GM12891 (cell line): ENCODE measurements around the gene GPC6.

Experiments used
- POLR2A ChIP-seq: IDR thresholded peaks from 2 replicates; pipeline ENCODE4 v1.6.1; 2011; ENCODE audit warnings: low read depth, low read length, control low read depth
- POLR2AphosphoS5 ChIP-seq: IDR thresholded peaks from 2 replicates; pipeline ENCODE4 v1.6.1; 2011; ENCODE audit warnings: low read depth, low read length, control low read depth
- POU2F2 ChIP-seq: IDR thresholded peaks from 2 replicates; pipeline ENCODE4 v1.6.1; 2011; ENCODE audit warnings: low read depth, mild to moderate bottlenecking, control low read depth, low read length, moderate library complexity
- SPI1 ChIP-seq: IDR thresholded peaks from 2 replicates; pipeline ENCODE4 v1.6.1; 2011; ENCODE audit warnings: low read depth, low read length, control low read depth

DNA sequence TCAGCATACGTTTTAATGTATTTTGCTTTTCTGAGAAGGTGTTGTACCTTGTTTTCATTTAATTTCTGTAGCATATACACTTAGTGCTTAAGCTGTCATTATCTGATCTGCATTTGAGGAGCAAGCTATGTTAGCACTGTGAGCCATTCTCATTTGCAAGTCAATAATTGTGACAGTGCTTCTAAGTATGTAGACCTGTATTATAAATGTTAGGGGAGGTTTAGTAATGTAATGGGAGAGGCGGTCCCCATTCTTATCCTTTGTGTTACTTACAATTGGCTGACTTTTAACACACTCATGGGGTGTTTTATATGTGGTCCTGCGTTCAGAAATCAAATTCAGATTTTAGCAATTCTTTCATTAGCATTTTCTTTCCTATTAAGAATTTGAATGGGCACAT is 90.2 kb downstream of the GPC6 start:
- no peak for TF ChIP-seq POLR2A
- TF ChIP-seq POU2F2, result no peak
- TF ChIP-seq POLR2AphosphoS5, result no peak
- TF ChIP-seq SPI1, result no peak
